Left lung (tissue), 10 donors: ENCODE results near the gene DOK7. TPM values are rescaled to one million over a fixed set of nuclear protein-coding genes. Genes with fewer than 3 reads are reported as not detected.
A peak's percentile ranks its signal among the peaks of the same experiment; 100 is the strongest.

Source experiments
- ATAC-seq: fragments of 200-7000 bp; cut with Tn5 transposase; one replicate; pipeline ENCODE4 v1.9.1; 2020; ENCODE audit warnings: moderate library complexity
- DNase-seq, 4 donors: peaks; one replicate each; pipeline ENCODE4 v3.0.0-alpha.2; 2013 to 2020
- H3K27ac ChIP-seq, 2 donors: fragments of 200-600 bp; sonication (generic) in 1 of 2; one replicate each; pipeline versions ENCODE4 v1.5.0 to v1.8.0; 2020 to 2021
- H3K27me3 ChIP-seq, 2 donors: fragments of 200-600 bp; sonication (generic) in 1 of 2; one replicate each; pipeline versions ENCODE4 v1.5.0 to v1.8.0; 2020 to 2021
- H3K36me3 ChIP-seq, 2 donors: fragments of 200-600 bp; sonication (generic) in 1 of 2; one replicate each; pipeline versions ENCODE4 v1.5.0 to v1.8.0; 2020 to 2021
- H3K4me1 ChIP-seq, 2 donors: fragments of 200-600 bp; one replicate each; pipeline ENCODE4 v1.8.0; 2021
- H3K4me3 ChIP-seq, 2 donors: fragments of 200-600 bp; sonication (generic) in 1 of 2; one replicate each; pipeline versions ENCODE4 v1.5.0 to v1.8.0; 2020 to 2021; ENCODE audit warnings: mild to moderate bottlenecking in 1 of 2
- H3K9me3 ChIP-seq, 2 donors: fragments of 200-600 bp; sonication (generic) in 1 of 2; one replicate each; pipeline versions ENCODE4 v1.5.0 to v1.8.0; 2020 to 2021
- intact Hi-C, 2 donors: fragments of 100-400 bp; cut with DNase I; formaldehyde crosslinking; loops; one replicate each; pipeline versions ENCODE4 v1.11.2 to v1.14.2; 2022
- polyA plus RNA-seq, 6 donors: library from polyadenylated mRNA; unstranded; fragments of 120-200 nt; gene quantifications; one replicate each; pipeline ENCODE4 v1.2.1, GENCODE V29; 2013; ENCODE audit not compliant: insufficient read length in 6 of 6
- total RNA-seq, 2 donors: library from RNA; stranded (reverse); fragmentation: NEBNext Ultra II Directional; extraction: Animal tissue kit (Norgen Biotek cat#: 25700); gene quantifications; one replicate each; pipeline ENCODE4 v1.2.1, GENCODE V29; 2021
- TF ChIP-seq, protein P1 (sequence below), 2 donors: fragments of 200-600 bp; sonication (generic) in 1 of 2; IDR thresholded peaks; one replicate each; pipeline versions ENCODE4 v1.5.0 to v1.8.0; 2021; ENCODE audit warnings: antibody characterized with exemption in 2 of 2
- donor health status: DM: no; HTN: yes; CAD: no.
- donor health status: DM: no; HTN: no; CAD: no.

DOK7 gene
- total and polyA plus RNA-seq, 8 donors = 0.28 to 6.3 (median 1.2) TPM

DNA sequence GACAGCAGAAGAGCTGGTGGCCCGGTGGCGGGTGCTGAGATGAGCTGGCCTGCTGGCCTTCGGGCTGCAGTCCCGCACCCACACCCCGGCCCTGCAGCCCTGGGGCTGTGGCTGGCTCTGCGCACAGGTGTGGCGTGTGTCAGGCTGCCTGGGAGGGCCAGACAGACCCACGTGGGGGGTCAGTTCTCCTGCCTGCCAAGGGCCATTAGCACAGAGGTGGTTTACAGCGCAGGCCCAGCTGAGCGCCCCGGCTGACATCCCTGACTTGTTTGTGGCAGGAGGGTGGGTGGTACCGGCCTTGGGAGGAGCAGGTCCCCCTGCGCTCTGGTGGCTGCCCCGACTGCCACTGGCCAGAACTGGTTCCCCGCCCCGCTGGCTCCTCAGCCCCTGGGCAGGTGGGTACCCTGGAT lies 30.7 kb upstream of the DOK7 start:
- Histone ChIP-seq H3K27ac (no peak overlapping the region), H3K36me3 (peaks cover 0 to 51% of the 10 kb centered on the region in 2 donors), H3K27me3 (no peaks in the 10 kb centered on the region), H3K4me3 (no peak overlapping the region), H3K9me3 (no peaks in the 10 kb centered on the region), H3K4me1 (peaks cover 6 to 8% of the 10 kb centered on the region in 2 donors)
- TF ChIP-seq, protein P1, sequence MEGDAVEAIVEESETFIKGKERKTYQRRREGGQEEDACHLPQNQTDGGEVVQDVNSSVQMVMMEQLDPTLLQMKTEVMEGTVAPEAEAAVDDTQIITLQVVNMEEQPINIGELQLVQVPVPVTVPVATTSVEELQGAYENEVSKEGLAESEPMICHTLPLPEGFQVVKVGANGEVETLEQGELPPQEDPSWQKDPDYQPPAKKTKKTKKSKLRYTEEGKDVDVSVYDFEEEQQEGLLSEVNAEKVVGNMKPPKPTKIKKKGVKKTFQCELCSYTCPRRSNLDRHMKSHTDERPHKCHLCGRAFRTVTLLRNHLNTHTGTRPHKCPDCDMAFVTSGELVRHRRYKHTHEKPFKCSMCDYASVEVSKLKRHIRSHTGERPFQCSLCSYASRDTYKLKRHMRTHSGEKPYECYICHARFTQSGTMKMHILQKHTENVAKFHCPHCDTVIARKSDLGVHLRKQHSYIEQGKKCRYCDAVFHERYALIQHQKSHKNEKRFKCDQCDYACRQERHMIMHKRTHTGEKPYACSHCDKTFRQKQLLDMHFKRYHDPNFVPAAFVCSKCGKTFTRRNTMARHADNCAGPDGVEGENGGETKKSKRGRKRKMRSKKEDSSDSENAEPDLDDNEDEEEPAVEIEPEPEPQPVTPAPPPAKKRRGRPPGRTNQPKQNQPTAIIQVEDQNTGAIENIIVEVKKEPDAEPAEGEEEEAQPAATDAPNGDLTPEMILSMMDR (IDR thresholded peaks at IDR 0.05) = no peak
- ATAC-seq (no peak), DNase-seq (peak in 1 of 4 donors; percentile 76)
- intact Hi-C loops = no loop called here

DNA sequence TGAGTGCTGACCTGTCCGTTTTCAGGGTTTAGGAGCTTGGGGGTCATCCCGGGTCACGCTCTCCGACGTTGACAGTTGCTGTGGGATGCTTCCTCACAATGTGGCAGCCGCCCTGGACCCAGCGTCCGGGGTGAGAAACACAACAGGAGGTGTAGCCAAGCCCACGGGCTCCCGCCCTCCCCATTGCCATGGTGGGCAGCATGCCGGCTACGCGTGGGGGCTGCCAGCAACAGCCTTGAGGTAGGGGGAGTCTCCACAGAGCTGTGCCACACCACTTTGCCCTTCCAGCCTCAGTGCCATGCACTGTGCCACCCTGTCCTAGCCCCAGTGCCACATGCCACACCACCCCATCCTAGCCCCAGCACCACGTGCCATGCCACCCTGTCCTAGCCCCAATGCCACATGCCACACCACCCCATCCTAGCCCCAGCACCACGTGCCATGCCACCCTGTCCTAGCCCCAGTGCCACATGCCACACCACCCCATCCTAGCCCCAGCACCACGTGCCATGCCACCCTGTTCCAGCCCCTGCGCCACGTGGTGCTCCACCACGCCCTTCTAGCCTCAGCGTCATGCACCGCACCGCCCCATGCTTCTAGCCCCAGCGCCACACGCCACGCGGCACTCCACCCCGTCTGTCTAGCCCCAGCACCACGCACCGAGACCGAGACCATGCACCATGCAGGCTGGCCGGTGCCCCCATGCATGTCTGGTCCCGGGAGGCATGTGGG lies 29.8 kb upstream of the DOK7 start:
- TF ChIP-seq, protein P1 (IDR thresholded peaks at IDR 0.05) = no peak
- ATAC-seq = no peak

DNA sequence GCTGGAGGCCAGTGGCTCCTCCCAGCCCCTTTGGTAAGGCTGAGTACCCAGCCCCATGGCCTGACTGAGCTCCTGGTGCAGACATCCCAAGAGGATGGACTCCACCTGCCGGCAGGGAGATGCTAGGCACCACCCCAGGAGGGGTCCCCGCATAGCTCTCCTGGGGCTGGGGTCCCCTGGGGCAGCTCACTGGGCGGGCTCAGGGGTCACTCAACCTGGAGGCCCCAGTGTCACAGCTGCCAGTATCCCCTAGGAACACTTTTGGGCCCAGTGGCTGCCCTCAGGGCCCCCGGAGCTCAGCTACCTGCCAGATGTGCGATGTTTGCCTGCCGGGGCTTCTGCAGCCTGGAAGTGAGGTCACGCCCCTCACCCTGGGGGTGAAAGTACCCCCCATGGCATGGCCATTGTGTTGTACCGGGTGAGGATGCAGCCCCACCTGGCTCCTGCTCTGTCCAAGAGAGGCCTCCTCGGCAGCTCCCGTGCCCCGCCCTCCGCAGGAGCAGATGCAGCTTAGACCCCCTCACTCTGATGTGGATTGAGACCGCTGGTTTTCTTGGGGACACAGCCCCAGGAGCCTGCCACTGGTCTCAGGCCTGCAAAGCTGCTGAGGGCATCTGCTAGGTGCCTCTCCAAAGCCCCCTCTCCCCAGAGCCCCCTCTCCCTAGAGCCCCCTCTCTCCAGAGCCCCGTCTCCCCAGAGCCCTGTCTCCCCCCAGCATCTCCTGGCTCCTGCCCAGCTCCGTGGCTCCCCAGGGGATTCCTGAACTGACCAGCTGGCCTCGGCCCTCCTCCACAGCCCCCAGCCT lies 28.0 kb upstream of the DOK7 start:
- no peaks in the 10 kb centered on the region for H3K27me3 ChIP-seq
- TF ChIP-seq, protein P1 (IDR thresholded peaks at IDR 0.05) = no peak
- no peak overlapping the region for H3K4me3 ChIP-seq
- intact Hi-C loops = no loop called here
- H3K36me3 ChIP-seq = peaks cover 0 to 24% of the 10 kb centered on the region in 2 donors
- no peak overlapping the region for H3K27ac ChIP-seq
- DNase-seq (peak in 1 of 4 donors; percentile 71), ATAC-seq (no peak)
- H3K9me3 ChIP-seq = no peaks in the 10 kb centered on the region
- peaks cover 6 to 8% of the 10 kb centered on the region in 2 donors for H3K4me1 ChIP-seq

More for the DNA sequence above, 29.8 kb upstream of the DOK7 start:
- DNase-seq = peak in 1 of 4 donors; percentile 76
- intact Hi-C loops = no loop called here
- peaks cover 6 to 8% of the 10 kb centered on the region in 2 donors for H3K4me1 ChIP-seq
- no peaks in the 10 kb centered on the region for H3K27me3 ChIP-seq
- peaks cover 0 to 42% of the 10 kb centered on the region in 2 donors for H3K36me3 ChIP-seq
- H3K9me3 ChIP-seq = no peaks in the 10 kb centered on the region
- H3K27ac ChIP-seq = no peak overlapping the region
- H3K4me3 ChIP-seq = no peak overlapping the region

GRCh38 chr4:3435686-3435956 lies 27.5 kb upstream of the DOK7 start:
- Histone ChIP-seq H3K4me3 (no peak overlapping the region), H3K9me3 (no peaks in the 10 kb centered on the region), H3K4me1 (peaks cover 6 to 8% of the 10 kb centered on the region in 2 donors), H3K27ac (no peak overlapping the region), H3K36me3 (peaks cover 0 to 21% of the 10 kb centered on the region in 2 donors), H3K27me3 (no peaks in the 10 kb centered on the region)
- intact Hi-C loops = no loop called here
- DNase-seq (no peak), ATAC-seq (no peak)
- TF ChIP-seq, protein P1 (IDR thresholded peaks at IDR 0.05) = no peak
